K562 (cell line): ENCODE measurements around the gene MTSS2. TPM values are rescaled to one million over a fixed set of nuclear protein-coding genes. Genes with fewer than 3 reads are reported as not detected.

Experiments
- ATAC-seq: fragments of 200-7000 bp; cut with Tn5 transposase; 3 replicates; pipeline ENCODE4 v1.9.1; 2020; ENCODE audit warnings: moderate library complexity
- BruUV-seq: library from RNA; stranded (reverse); fragments of 400-500 nt; replicated peaks from 2 replicates; lab custom pipeline; 2021; lab: Mats Ljungman, UMichigan
- CTCF ChIA-PET: fragments of 300-600 bp; formaldehyde crosslinking; extraction: SDS; loops from one replicate; lab custom pipeline; 2021; ENCODE audit warnings: low intra/inter-chr PET ratio; lab: Yijun Ruan, JAX
- POLR2A ChIA-PET: fragments of 300-600, 350-650 bp; sonication (Branson Sonifier 250); formaldehyde crosslinking; extraction: SDS; loops from one replicate; lab custom pipeline; 2021; ENCODE audit warnings: antibody characterized with exemption, inconsistent platforms; lab: Yijun Ruan, JAX
- DNase-seq, 4 experiments: peaks; one replicate each; pipeline versions ENCODE4 v3.0.0 to v3.0.0-alpha.2; 2011 to 2018; ENCODE audit warnings: low spot score in 3 of 4, mixed read lengths in 3 of 4; ENCODE audit errors: extremely low read depth in 1 of 4
- FAIRE-seq: peaks from 2 replicates; lab custom pipeline; 2011; peaks lifted over from hg19 to GRCh38; lab: Jason Lieb, UNC
- H2AFZ ChIP-seq: 2 replicates; pipeline ENCODE4 v1.6.0; 2011; ENCODE audit warnings: low read depth, low read length, control low read depth, inconsistent platforms
- H3K27ac ChIP-seq: fragments of 200-600 bp; 3 replicates; pipeline ENCODE4 v1.8.0; 2011; ENCODE audit warnings: low read depth, mild to moderate bottlenecking, control low read depth, inconsistent platforms, low read length, moderate library complexity, mixed read lengths; ENCODE audit errors: extremely low read depth
- H3K27me3 ChIP-seq, 2 experiments: fragments of 300-600 bp in 1 of 2; 2 replicates in 1 of 2; 3 replicates in 1 of 2; pipeline versions ENCODE4 v1.6.0 to v1.8.0; 2011; ENCODE audit warnings: inconsistent platforms in 2 of 2, low read length in 2 of 2, mild to moderate bottlenecking in 1 of 2, mixed read lengths in 1 of 2, moderate library complexity in 1 of 2; ENCODE audit not compliant: control insufficient read depth in 2 of 2, insufficient read depth in 2 of 2
- H3K36me3 ChIP-seq: fragments of 300-600 bp; 3 replicates; pipeline ENCODE4 v1.8.0; 2011; ENCODE audit warnings: mild to moderate bottlenecking, low read length, inconsistent platforms; ENCODE audit not compliant: control insufficient read depth, insufficient read depth
- H3K4me1 ChIP-seq, 2 experiments: fragments of 200-600 bp in 1 of 2; replicated peaks in 1 of 2; 2 replicates in 1 of 2; 3 replicates in 1 of 2; pipeline versions ENCODE4 v1.5.1 to v1.8.0; 2011; ENCODE audit warnings: inconsistent platforms in 2 of 2, low read length in 2 of 2, mild to moderate bottlenecking in 1 of 2, mixed read lengths in 1 of 2, moderate library complexity in 1 of 2; ENCODE audit not compliant: control insufficient read depth in 2 of 2, insufficient read depth in 2 of 2
- H3K4me2 ChIP-seq: 2 replicates; pipeline ENCODE4 v1.6.1; 2011; ENCODE audit warnings: low read length, control low read depth, inconsistent platforms, mixed read lengths; ENCODE audit not compliant: insufficient read depth
- H3K4me3 ChIP-seq: fragments of 200-600 bp; sonication (generic), shearing (Covaris generic); 2 replicates; pipeline ENCODE4 v1.5.1; 2016; ENCODE audit warnings: control low read depth, inconsistent platforms
- H3K79me2 ChIP-seq: fragments of 200-600 bp; 3 replicates; pipeline ENCODE4 v1.8.0; 2011; ENCODE audit warnings: low read length, inconsistent platforms; ENCODE audit not compliant: control insufficient read depth, insufficient read depth
- H3K9ac ChIP-seq, 2 experiments: 2 replicates each; pipeline versions ENCODE4 v1.6.0 to v1.6.1; 2011; ENCODE audit warnings: low read depth in 2 of 2, low read length in 2 of 2, control low read depth in 1 of 2, inconsistent platforms in 1 of 2, mild to moderate bottlenecking in 1 of 2, mixed read lengths in 1 of 2; ENCODE audit not compliant: insufficient read depth in 1 of 2
- H3K9me1 ChIP-seq: one replicate; pipeline ENCODE4 v1.6.0; 2011; ENCODE audit warnings: inconsistent platforms, mild to moderate bottlenecking, low read length, moderate library complexity; ENCODE audit not compliant: control insufficient read depth, insufficient read depth
- H3K9me3 ChIP-seq: replicated peaks from 2 replicates; pipeline ENCODE4 v1.5.1; 2011; ENCODE audit warnings: low read depth, low read length, inconsistent platforms; ENCODE audit not compliant: control insufficient read depth, insufficient read depth
- H4K20me1 ChIP-seq: replicated peaks from 2 replicates; pipeline ENCODE4 v1.6.1; 2011; ENCODE audit warnings: low read length, inconsistent platforms, mixed read lengths; ENCODE audit not compliant: control insufficient read depth, insufficient read depth
- KDM2B ChIP-seq: fragments of 250-450 bp; sonication (Bioruptor Pico); IDR thresholded peaks from 2 replicates; pipeline ENCODE4 v1.8.0; 2021; ENCODE audit warnings: mild to moderate bottlenecking, moderate library complexity
- MLLT1 ChIP-seq, 2 experiments: fragments of 450-650 bp; IDR thresholded peaks; 2 replicates each; pipeline ENCODE4 v1.6.1; 2016
- NRF1 ChIP-seq, 2 experiments: fragments of 450-650 bp; IDR thresholded peaks in 1 of 2; conservative IDR thresholded peaks in 1 of 2; 2 replicates each; pipeline ENCODE4 v1.6.1; 2014; ENCODE audit warnings: mild to moderate bottlenecking in 2 of 2
- ZNF347 ChIP-seq: fragments of 450-650 bp; formaldehyde crosslinking; IDR thresholded peaks from 2 replicates; pipeline ENCODE4 v1.4.0; 2020; ENCODE audit warnings: low read depth, mild to moderate bottlenecking, moderate library complexity
- ZNF639 ChIP-seq, 2 experiments: fragments of 200-800 bp in 1 of 2; sonication (Bioruptor generic) in 1 of 2; sonication (generic) in 1 of 2; formaldehyde crosslinking in 1 of 2; IDR thresholded peaks in 1 of 2; conservative IDR thresholded peaks in 1 of 2; 2 replicates each; pipeline versions ENCODE4 v1.5.0 to v1.6.1; 2016 to 2020; ENCODE audit warnings: missing compliant biosample characterization in 1 of 2, missing genetic modification characterization in 1 of 2, missing genetic modification reagents in 1 of 2
- WGBS: fragments of 100-300 bp; shearing (Covaris generic); methylation state at CpG from one replicate; pipeline ENCODE4 v1.1.6; 2016; ENCODE audit warnings: low coverage, mixed read lengths; ENCODE audit not compliant: insufficient coverage; ENCODE audit errors: missing lambda C conversion rate; 5-methylcytosine and 5-hydroxymethylcytosine counted together
- in situ Hi-C: fragments of 300-500 bp; cut with MboI; formaldehyde crosslinking; loops from 4 replicates; pipeline ENCODE4 v1.15.0; 2018; ENCODE audit warnings: inconsistent platforms, mixed read lengths
- intact Hi-C: fragments of 100-400 bp; cut with micrococcal nuclease; formaldehyde crosslinking; loops from 2 replicates; pipeline ENCODE4 v1.14.2; 2022
- polyA plus RNA-seq, 8 experiments: library from polyadenylated mRNA; depleted of rRNA in 4 of 8; stranded (reverse) in 5 of 8; unstranded in 3 of 8; fragments of >200 nt; fragmentation: Nextera tagmentation in 2 of 8; fragmentation: Illumina TruSeq in 1 of 8; extraction: Ambion mirVana in 2 of 8; extraction: Trizol in 1 of 8; gene quantifications; 2 replicates each; pipeline versions ENCODE4 v1.2.1 to v1.2.3, GENCODE V29; 2011 to 2014; ENCODE audit warnings: inconsistent platforms in 1 of 8, missing spikeins in 1 of 8
- total RNA-seq, 7 experiments: library from RNA; depleted of rRNA in 6 of 7; stranded (reverse); fragments of >200 nt in 6 of 7; fragmentation: Illumina TruSeq in 2 of 7; extraction: Trizol in 2 of 7; gene quantifications; 2 replicates each; pipeline versions ENCODE4 v1.2.1 to v1.2.3, GENCODE V29; 2011 to 2021; ENCODE audit warnings: low replicate concordance in 1 of 7
- TF ChIP-seq, protein P1 (sequence below): sonication (generic); formaldehyde crosslinking; IDR thresholded peaks from 2 replicates; pipeline ENCODE4 v1.8.0; 2022; ENCODE audit warnings: mild to moderate bottlenecking, missing genetic modification reagents

Gene MTSS2
- total and polyA plus RNA-seq, 9 of the 15 experiments (the other 6 are each of a cell fraction or from before 2014, with no cell fraction given), result 0.11 to 60.3 (median 16.9) TPM

DNA sequence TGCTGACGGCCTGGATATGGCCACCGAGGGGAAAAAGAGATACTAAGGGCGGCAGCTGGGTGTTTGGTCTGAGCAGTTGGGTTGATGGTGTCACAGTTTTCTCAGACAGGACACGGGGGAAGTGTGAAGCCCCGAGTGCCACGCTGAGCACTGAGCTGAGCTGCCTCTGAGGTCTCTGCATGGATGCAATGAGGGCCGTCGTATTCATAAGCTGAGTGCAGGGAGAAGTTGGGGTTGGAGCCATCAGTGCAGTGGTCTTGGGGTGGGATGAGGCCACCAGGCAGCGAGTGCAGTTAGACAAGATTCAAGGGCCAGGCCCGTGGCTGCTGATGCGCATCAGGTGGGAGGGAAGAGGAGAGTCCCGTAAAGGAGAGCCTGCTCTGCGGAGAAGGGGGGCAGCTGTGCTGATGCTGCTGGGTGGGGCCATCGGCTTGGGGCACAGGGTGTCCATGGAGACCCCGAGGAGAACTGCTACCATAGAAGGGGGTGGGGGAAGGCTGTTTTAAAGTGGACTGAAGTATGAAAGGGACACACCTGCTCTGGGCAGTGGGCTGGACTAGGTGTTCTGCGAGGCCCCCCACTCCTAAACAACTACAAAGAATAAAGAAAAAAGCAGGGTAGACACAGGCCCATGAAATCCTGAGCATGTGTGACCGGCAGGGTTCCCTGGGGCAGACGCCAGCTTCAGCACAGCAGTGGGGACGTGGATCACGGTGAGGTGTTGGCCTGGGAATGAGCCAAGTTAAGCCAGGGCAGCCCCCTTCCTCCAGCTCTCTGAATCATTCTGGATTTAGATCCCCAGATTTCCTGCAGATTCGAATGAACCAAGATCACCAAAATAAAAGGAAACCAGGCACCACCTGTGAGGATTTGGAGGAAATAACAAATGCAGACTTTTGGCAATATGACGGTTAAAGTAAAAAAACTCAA lies 19.8 kb downstream of the MTSS2 start:
- BruUV-seq, result no TSS peak
- in situ Hi-C loops, result no loop called here
- ChIA-PET CTCF (no interaction called here), POLR2A (interaction anchor here (0.8 to 1.5 kb wide), 4 partner anchors 10 to 169 kb away, joined by 3 to 5 read pairs (median 4); no protein-coding TSS in a partner anchor)
- H2AFZ ChIP-seq, result no peak overlapping the region
- no peaks in the 10 kb centered on the region for H3K9me3 ChIP-seq
- H3K4me2 ChIP-seq, result no peak overlapping the region
- H3K79me2 ChIP-seq, result no peaks in the 10 kb centered on the region; the same call in 2 of the 3 replicates
- TF ChIP-seq, protein P1, sequence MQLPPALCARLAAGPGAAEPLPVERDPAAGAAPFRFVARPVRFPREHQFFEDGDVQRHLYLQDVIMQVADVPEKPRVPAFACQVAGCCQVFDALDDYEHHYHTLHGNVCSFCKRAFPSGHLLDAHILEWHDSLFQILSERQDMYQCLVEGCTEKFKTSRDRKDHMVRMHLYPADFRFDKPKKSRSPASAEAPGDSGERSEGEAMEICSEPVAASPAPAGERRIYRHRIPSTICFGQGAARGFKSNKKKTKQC, result no peak
- TF ChIP-seq ZNF347 (CRISPR knock-in tag) (no peak), KDM2B (CRISPR knock-in tag) (no peak), ZNF639 (CRISPR knock-in tag; conservative IDR thresholded peaks at IDR 0.05 in 1 of 2, IDR thresholded peaks at IDR 0.05 in 1 of 2) (no peak), MLLT1 (IDR thresholded peaks at IDR 0.05) (no peak), NRF1 (conservative IDR thresholded peaks at IDR 0.05 in 1 of 2, IDR thresholded peaks at IDR 0.05 in 1 of 2) (no peak)
- peaks cover 78% of the 10 kb centered on the region for H3K36me3 ChIP-seq
- no peak for ATAC-seq
- intact Hi-C loops, result no loop called here
- no peak for FAIRE-seq
- H4K20me1 ChIP-seq, result no peaks in the 10 kb centered on the region
- no peaks in the 10 kb centered on the region for H3K27me3 ChIP-seq
- H3K4me3 ChIP-seq, result no peak overlapping the region
- H3K4me1 ChIP-seq, result peaks cover 0 to 25% of the 10 kb centered on the region in 2 experiments; a peak in 2 of 5 replicates
- no peaks in the 10 kb centered on the region for H3K9me1 ChIP-seq
- DNase-seq, result no peak
- H3K27ac ChIP-seq, result no peak overlapping the region
- H3K9ac ChIP-seq, result no peak overlapping the region
- 89% methylated on average over 21 of the region's 22 CpGs for WGBS
